K562 (cell line): ENCODE results near the gene AKT3. TPM values are rescaled to one million over a fixed set of nuclear protein-coding genes. Genes with fewer than 3 reads are reported as not detected.

Experiments
- ATAC-seq: fragments of 200-7000 bp; cut with Tn5 transposase; 3 replicates; pipeline ENCODE4 v1.9.1; 2020; ENCODE audit warnings: moderate library complexity
- BruUV-seq: library from RNA; stranded (reverse); fragments of 400-500 nt; replicated peaks from 2 replicates; lab custom pipeline; 2021; lab: Mats Ljungman, UMichigan
- CTCF ChIA-PET: fragments of 300-600 bp; formaldehyde crosslinking; extraction: SDS; loops from one replicate; lab custom pipeline; 2021; ENCODE audit warnings: low intra/inter-chr PET ratio; lab: Yijun Ruan, JAX
- POLR2A ChIA-PET: fragments of 300-600, 350-650 bp; sonication (Branson Sonifier 250); formaldehyde crosslinking; extraction: SDS; loops from one replicate; lab custom pipeline; 2021; ENCODE audit warnings: antibody characterized with exemption, inconsistent platforms; lab: Yijun Ruan, JAX
- DNase-seq, 4 experiments: peaks; one replicate each; pipeline versions ENCODE4 v3.0.0 to v3.0.0-alpha.2; 2011 to 2018; ENCODE audit warnings: low spot score in 3 of 4, mixed read lengths in 3 of 4; ENCODE audit errors: extremely low read depth in 1 of 4
- FAIRE-seq: peaks from 2 replicates; lab custom pipeline; 2011; peaks lifted over from hg19 to GRCh38; lab: Jason Lieb, UNC
- H2AFZ ChIP-seq: 2 replicates; pipeline ENCODE4 v1.6.0; 2011; ENCODE audit warnings: low read depth, low read length, control low read depth, inconsistent platforms
- H3K27ac ChIP-seq: fragments of 200-600 bp; 3 replicates; pipeline ENCODE4 v1.8.0; 2011; ENCODE audit warnings: low read depth, mild to moderate bottlenecking, control low read depth, inconsistent platforms, low read length, moderate library complexity, mixed read lengths; ENCODE audit errors: extremely low read depth
- H3K27me3 ChIP-seq, 2 experiments: fragments of 300-600 bp in 1 of 2; 2 replicates in 1 of 2; 3 replicates in 1 of 2; pipeline versions ENCODE4 v1.6.0 to v1.8.0; 2011; ENCODE audit warnings: inconsistent platforms in 2 of 2, low read length in 2 of 2, mild to moderate bottlenecking in 1 of 2, mixed read lengths in 1 of 2, moderate library complexity in 1 of 2; ENCODE audit not compliant: control insufficient read depth in 2 of 2, insufficient read depth in 2 of 2
- H3K36me3 ChIP-seq: fragments of 300-600 bp; 3 replicates; pipeline ENCODE4 v1.8.0; 2011; ENCODE audit warnings: mild to moderate bottlenecking, low read length, inconsistent platforms; ENCODE audit not compliant: control insufficient read depth, insufficient read depth
- H3K4me1 ChIP-seq, 2 experiments: fragments of 200-600 bp in 1 of 2; replicated peaks in 1 of 2; 2 replicates in 1 of 2; 3 replicates in 1 of 2; pipeline versions ENCODE4 v1.5.1 to v1.8.0; 2011; ENCODE audit warnings: inconsistent platforms in 2 of 2, low read length in 2 of 2, mild to moderate bottlenecking in 1 of 2, mixed read lengths in 1 of 2, moderate library complexity in 1 of 2; ENCODE audit not compliant: control insufficient read depth in 2 of 2, insufficient read depth in 2 of 2
- H3K4me2 ChIP-seq: 2 replicates; pipeline ENCODE4 v1.6.1; 2011; ENCODE audit warnings: low read length, control low read depth, inconsistent platforms, mixed read lengths; ENCODE audit not compliant: insufficient read depth
- H3K4me3 ChIP-seq: fragments of 200-600 bp; sonication (generic), shearing (Covaris generic); 2 replicates; pipeline ENCODE4 v1.5.1; 2016; ENCODE audit warnings: control low read depth, inconsistent platforms
- H3K79me2 ChIP-seq: fragments of 200-600 bp; 3 replicates; pipeline ENCODE4 v1.8.0; 2011; ENCODE audit warnings: low read length, inconsistent platforms; ENCODE audit not compliant: control insufficient read depth, insufficient read depth
- H3K9ac ChIP-seq, 2 experiments: 2 replicates each; pipeline versions ENCODE4 v1.6.0 to v1.6.1; 2011; ENCODE audit warnings: low read depth in 2 of 2, low read length in 2 of 2, control low read depth in 1 of 2, inconsistent platforms in 1 of 2, mild to moderate bottlenecking in 1 of 2, mixed read lengths in 1 of 2; ENCODE audit not compliant: insufficient read depth in 1 of 2
- H3K9me1 ChIP-seq: one replicate; pipeline ENCODE4 v1.6.0; 2011; ENCODE audit warnings: inconsistent platforms, mild to moderate bottlenecking, low read length, moderate library complexity; ENCODE audit not compliant: control insufficient read depth, insufficient read depth
- H3K9me3 ChIP-seq: replicated peaks from 2 replicates; pipeline ENCODE4 v1.5.1; 2011; ENCODE audit warnings: low read depth, low read length, inconsistent platforms; ENCODE audit not compliant: control insufficient read depth, insufficient read depth
- H4K20me1 ChIP-seq: replicated peaks from 2 replicates; pipeline ENCODE4 v1.6.1; 2011; ENCODE audit warnings: low read length, inconsistent platforms, mixed read lengths; ENCODE audit not compliant: control insufficient read depth, insufficient read depth
- ATF1 ChIP-seq, 2 experiments: fragments of 450-650 bp in 1 of 2; IDR thresholded peaks; 2 replicates each; pipeline ENCODE4 v1.6.1; 2016; ENCODE audit warnings: missing compliant biosample characterization in 1 of 2, missing genetic modification characterization in 1 of 2
- BRCA1 ChIP-seq, 2 experiments: fragments of 450-650 bp in 1 of 2; sonication (generic) in 1 of 2; formaldehyde crosslinking in 1 of 2; IDR thresholded peaks; 2 replicates each; pipeline versions ENCODE4 v1.5.0 to v1.6.1; 2017 to 2020; ENCODE audit warnings: mild to moderate bottlenecking in 1 of 2, missing genetic modification reagents in 1 of 2
- CBX5 ChIP-seq: IDR thresholded peaks from 2 replicates; pipeline ENCODE4 v1.6.1; 2014; ENCODE audit warnings: low read depth, borderline replicate concordance
- CCNT2 ChIP-seq: IDR thresholded peaks from 2 replicates; pipeline ENCODE4 v1.6.1; 2011; ENCODE audit warnings: borderline replicate concordance, low read depth, mild to moderate bottlenecking, moderate library complexity, mixed read lengths, low read length; ENCODE audit not compliant: insufficient read length; ENCODE audit errors: extremely low read depth
- CREB1 ChIP-seq, 2 experiments: sonication (generic) in 1 of 2; formaldehyde crosslinking in 1 of 2; IDR thresholded peaks; 2 replicates each; pipeline versions ENCODE4 v1.6.1 to v1.8.0; 2012 to 2022; ENCODE audit warnings: inconsistent platforms in 1 of 2, mild to moderate bottlenecking in 1 of 2, missing genetic modification reagents in 1 of 2, moderate library complexity in 1 of 2
- CXXC5 ChIP-seq: fragments of 250-450 bp; sonication (Bioruptor Pico); IDR thresholded peaks from 2 replicates; pipeline ENCODE4 v1.8.0; 2022; ENCODE audit warnings: inconsistent platforms, mild to moderate bottlenecking, moderate library complexity
- GTF3C2 ChIP-seq: IDR thresholded peaks from 3 replicates; pipeline ENCODE4 v1.6.1; 2011; ENCODE audit warnings: borderline replicate concordance, mild to moderate bottlenecking, moderate library complexity; ENCODE audit not compliant: insufficient read length; ENCODE audit errors: extremely low read depth
- HDGF ChIP-seq: fragments of 450-650 bp; IDR thresholded peaks from 2 replicates; pipeline ENCODE4 v1.6.1; 2016
- L3MBTL2 ChIP-seq: fragments of 450-650 bp; IDR thresholded peaks from 2 replicates; pipeline ENCODE4 v1.6.1; 2016; ENCODE audit warnings: mild to moderate bottlenecking, moderate library complexity
- MYC ChIP-seq, 2 experiments: fragments of 250-450 bp in 1 of 2; sonication (Bioruptor Pico) in 1 of 2; IDR thresholded peaks; 2 replicates each; pipeline versions ENCODE4 v1.5.1 to v1.6.1; 2012 to 2021; ENCODE audit warnings: low read depth in 2 of 2, borderline replicate concordance in 1 of 2, improper control_type of control experiment in 1 of 2, low read length in 1 of 2, mild to moderate bottlenecking in 1 of 2, moderate library complexity in 1 of 2
- RAD51 ChIP-seq: fragments of 450-650 bp; IDR thresholded peaks from 2 replicates; pipeline ENCODE4 v1.7.1; 2016; ENCODE audit warnings: low read depth, mild to moderate bottlenecking, borderline replicate concordance
- RBM25 ChIP-seq: fragments of 200-400 bp; formaldehyde crosslinking; IDR thresholded peaks from 2 replicates; pipeline ENCODE4 v1.6.1; 2018; ENCODE audit warnings: low read length, low read depth, moderate library complexity; ENCODE audit not compliant: severe bottlenecking
- SREBF1 ChIP-seq: fragments of 150-350 bp; IDR thresholded peaks from 2 replicates; pipeline ENCODE4 v1.6.1; 2014; ENCODE audit warnings: antibody characterized with exemption, low read depth, low read length, borderline replicate concordance
- TCF7 ChIP-seq: sonication (generic); IDR thresholded peaks from 2 replicates; pipeline ENCODE4 v1.6.1; 2016; ENCODE audit warnings: antibody characterized with exemption, borderline replicate concordance
- WGBS: fragments of 100-300 bp; shearing (Covaris generic); methylation state at CpG from one replicate; pipeline ENCODE4 v1.1.6; 2016; ENCODE audit warnings: low coverage, mixed read lengths; ENCODE audit not compliant: insufficient coverage; ENCODE audit errors: missing lambda C conversion rate; 5-methylcytosine and 5-hydroxymethylcytosine counted together
- in situ Hi-C: fragments of 300-500 bp; cut with MboI; formaldehyde crosslinking; loops from 4 replicates; pipeline ENCODE4 v1.15.0; 2018; ENCODE audit warnings: inconsistent platforms, mixed read lengths
- intact Hi-C: fragments of 100-400 bp; cut with micrococcal nuclease; formaldehyde crosslinking; loops from 2 replicates; pipeline ENCODE4 v1.14.2; 2022
- polyA plus RNA-seq, 8 experiments: library from polyadenylated mRNA; depleted of rRNA in 4 of 8; stranded (reverse) in 5 of 8; unstranded in 3 of 8; fragments of >200 nt; fragmentation: Nextera tagmentation in 2 of 8; fragmentation: Illumina TruSeq in 1 of 8; extraction: Ambion mirVana in 2 of 8; extraction: Trizol in 1 of 8; gene quantifications; 2 replicates each; pipeline versions ENCODE4 v1.2.1 to v1.2.3, GENCODE V29; 2011 to 2014; ENCODE audit warnings: inconsistent platforms in 1 of 8, missing spikeins in 1 of 8
- total RNA-seq, 7 experiments: library from RNA; depleted of rRNA in 6 of 7; stranded (reverse); fragments of >200 nt in 6 of 7; fragmentation: Illumina TruSeq in 2 of 7; extraction: Trizol in 2 of 7; gene quantifications; 2 replicates each; pipeline versions ENCODE4 v1.2.1 to v1.2.3, GENCODE V29; 2011 to 2021; ENCODE audit warnings: low replicate concordance in 1 of 7
- TF ChIP-seq, protein P1 (sequence below): fragments of 250-450 bp; sonication (Bioruptor Pico); IDR thresholded peaks from 2 replicates; pipeline ENCODE4 v1.5.0; 2020; ENCODE audit warnings: mild to moderate bottlenecking

The AKT3 gene
- total and polyA plus RNA-seq, 9 of the 15 experiments (the other 6 are each of a cell fraction or from before 2014, with no cell fraction given): 0.04 to 0.54 (median 0.18) TPM; not detected in 1

- 4% methylated on average over 19 of the region's 92 CpGs for WGBS
- ATAC-seq (peak; percentile 80), DNase-seq (peak; percentile 48 to 84 (median 72)), FAIRE-seq (no peak)
- POLR2A ChIA-PET: no interaction called here
- peak overlapping the region; percentile 52 for H3K4me3 ChIP-seq
- H3K27ac ChIP-seq: peak overlapping the region; percentile 45; the same call in 1 of the 3 replicates
- H2AFZ ChIP-seq: peak overlapping the region; percentile 92
- peak overlapping the region; percentile 79 for H3K4me2 ChIP-seq
- H3K36me3 ChIP-seq: no peaks in the 10 kb centered on the region
- peaks cover 4 to 17% of the 10 kb centered on the region in 2 experiments; a peak in 3 of 5 replicates for H3K4me1 ChIP-seq
- no peaks in the 10 kb centered on the region for H3K9me1 ChIP-seq
- no TSS peak for BruUV-seq
- in situ Hi-C loops: no loop called here
- H3K9me3 ChIP-seq: no peaks in the 10 kb centered on the region
- intact Hi-C loops: no loop called here
- peak overlapping the region; percentile 52 to 86; a peak in 3 of 4 replicates for H3K9ac ChIP-seq
- CTCF ChIA-PET: interaction anchor here (0.6 kb wide), 1 partner anchor 422 kb away, joined by 3 read pairs; no protein-coding TSS in a partner anchor
- peaks cover 6 to 7% of the 10 kb centered on the region in 2 experiments; a peak in 4 of 5 replicates for H3K27me3 ChIP-seq
- H4K20me1 ChIP-seq: no peaks in the 10 kb centered on the region
- H3K79me2 ChIP-seq: no peaks in the 10 kb centered on the region
- no peak for TF ChIP-seq HDGF
- no peak for TF ChIP-seq BRCA1 (IDR thresholded peaks at IDR 0.05)
- TF ChIP-seq BRCA1 (CRISPR knock-in tag; IDR thresholded peaks at IDR 0.05): peak; percentile 60; the same call in 1 of the 2 replicates
- TF ChIP-seq CREB1 (IDR thresholded peaks at IDR 0.05): no peak
- peak; percentile 49; the same call in 1 of the 2 replicates for TF ChIP-seq CREB1 (CRISPR knock-in tag; IDR thresholded peaks at IDR 0.05)
- TF ChIP-seq ATF1 (CRISPR knock-in tag; IDR thresholded peaks at IDR 0.05): no peak
- TF ChIP-seq ATF1 (tag; IDR thresholded peaks at IDR 0.05): peak; percentile 38; the same call in 1 of the 2 replicates
- TF ChIP-seq TCF7: no peak
- peak; percentile 71 for TF ChIP-seq CXXC5 (CRISPR knock-in tag)
- TF ChIP-seq MYC (IDR thresholded peaks at IDR 0.05; ENCODE audit: low read depth, low read length): 0 out of 2 replicates have a peak, but pooled peaks have one; percentile 28
- TF ChIP-seq MYC (CRISPR knock-in tag; IDR thresholded peaks at IDR 0.05; ENCODE audit: borderline replicate concordance, low read depth): no peak
- no peak for TF ChIP-seq CBX5
- peak; percentile 16 for TF ChIP-seq CCNT2
- TF ChIP-seq GTF3C2: no peak
- TF ChIP-seq, protein P1, sequence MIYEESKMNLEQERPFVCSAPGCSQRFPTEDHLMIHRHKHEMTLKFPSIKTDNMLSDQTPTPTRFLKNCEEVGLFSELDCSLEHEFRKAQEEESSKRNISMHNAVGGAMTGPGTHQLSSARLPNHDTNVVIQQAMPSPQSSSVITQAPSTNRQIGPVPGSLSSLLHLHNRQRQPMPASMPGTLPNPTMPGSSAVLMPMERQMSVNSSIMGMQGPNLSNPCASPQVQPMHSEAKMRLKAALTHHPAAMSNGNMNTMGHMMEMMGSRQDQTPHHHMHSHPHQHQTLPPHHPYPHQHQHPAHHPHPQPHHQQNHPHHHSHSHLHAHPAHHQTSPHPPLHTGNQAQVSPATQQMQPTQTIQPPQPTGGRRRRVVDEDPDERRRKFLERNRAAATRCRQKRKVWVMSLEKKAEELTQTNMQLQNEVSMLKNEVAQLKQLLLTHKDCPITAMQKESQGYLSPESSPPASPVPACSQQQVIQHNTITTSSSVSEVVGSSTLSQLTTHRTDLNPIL (CRISPR knock-in tag): no peak
- TF ChIP-seq L3MBTL2: peak; percentile 98
- peak; percentile 48 for TF ChIP-seq RBM25
- no peak for TF ChIP-seq RAD51
- TF ChIP-seq SREBF1: no peak
These were observed 611 bp upstream of the AKT3 start for GRCh38 chr1:243850452-243851256.
